ENCODE results near the gene ZNF142. TPM values are rescaled to one million over a fixed set of nuclear protein-coding genes. Genes with fewer than 3 reads are reported as not detected.

The ZNF142 gene
- polyA plus RNA-seq, 6 donors from 2014 or later: 4.8 to 24.9 (median 5.9) TPM; not detected in 1

DNA sequence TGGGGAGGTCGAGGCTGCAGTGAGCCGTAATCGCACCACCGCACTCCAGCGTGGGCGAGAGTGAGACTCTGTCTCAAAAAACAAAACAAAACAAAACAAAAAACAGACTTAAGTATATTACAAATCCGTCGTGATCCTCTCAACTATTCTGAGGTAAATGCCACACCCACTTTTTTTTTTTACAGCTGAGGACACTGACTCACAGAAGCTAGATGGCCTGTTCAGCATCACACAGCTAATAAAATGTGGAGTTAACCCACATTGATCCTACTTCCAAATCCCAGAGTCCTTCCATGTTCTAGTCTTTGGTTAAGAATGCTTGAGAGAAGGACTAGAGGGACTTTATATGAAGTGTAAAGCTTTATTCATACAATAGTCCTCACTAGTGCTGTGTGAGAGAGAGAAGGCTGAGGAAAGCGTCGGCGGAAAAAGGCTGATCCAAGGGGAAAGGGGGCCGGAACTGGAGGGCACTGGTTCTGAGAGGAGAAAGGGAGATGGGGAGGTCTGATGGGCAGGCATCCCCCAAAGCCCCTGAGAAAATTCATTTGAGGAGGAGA lies 11.8 kb upstream of the ZNF142 start:
- Mint-ChIP-seq H3K4me1 (peaks cover 19 to 28% (median 21%) of the 10 kb centered on the region in 3 donors), H3K36me3 (peaks cover 3 to 7% of the 10 kb centered on the region in 2 donors), H3K4me3 (peak overlapping the region; percentile 95 to 100 (median 99)), H3K27me3 (no peaks in the 10 kb centered on the region), H3K9me3 (no peaks in the 10 kb centered on the region), H3K27ac (peak overlapping the region; percentile 62 to 97 (median 92))
- DNase-seq (no peak), ATAC-seq (ENCODE audit: low read depth in 2 of 2) (no peak)

DNA sequence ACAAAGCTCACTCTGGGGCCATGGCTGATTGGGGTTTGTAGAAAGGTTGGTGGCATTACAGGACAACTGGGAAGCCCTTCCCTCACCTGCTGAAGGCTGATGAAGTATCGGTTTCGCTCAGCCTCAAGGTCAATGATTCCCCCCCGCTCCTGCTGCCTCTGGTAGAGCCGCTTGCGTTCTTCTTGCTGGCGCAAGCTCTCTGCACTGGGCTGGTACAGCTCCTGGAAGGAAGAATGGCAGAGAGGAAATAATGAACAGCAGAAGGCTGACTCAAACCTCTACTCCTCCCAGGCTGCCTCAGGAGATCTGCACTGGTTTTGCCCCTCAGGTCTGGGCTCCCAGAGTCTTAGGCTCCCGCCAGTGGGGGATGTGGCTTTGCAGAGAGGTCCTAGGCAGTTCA lies 5.2 kb upstream of the ZNF142 start:
- Mint-ChIP-seq H3K4me1 (peaks cover 8 to 17% (median 9%) of the 10 kb centered on the region in 3 donors), H3K4me3 (no peak overlapping the region), H3K27me3 (no peaks in the 10 kb centered on the region), H3K9me3 (no peaks in the 10 kb centered on the region), H3K27ac (peak overlapping the region in 1 of 6 donors; percentile 13), H3K36me3 (peaks cover 24 to 37% of the 10 kb centered on the region in 2 donors)
- no peak for DNase-seq
- no peak for ATAC-seq (ENCODE audit: low read depth in 2 of 2)

GRCh38 chr2:218663901-218664300 lies 4.5 kb upstream of the ZNF142 start:
- DNase-seq (no peak), ATAC-seq (ENCODE audit: low read depth in 2 of 2) (no peak)
- Mint-ChIP-seq H3K4me3 (peak overlapping the region in 1 of 8 donors; percentile 92), H3K27me3 (no peaks in the 10 kb centered on the region), H3K27ac (no peak overlapping the region), H3K36me3 (peaks cover 24 to 37% of the 10 kb centered on the region in 2 donors), H3K4me1 (peaks cover 15 to 22% (median 16%) of the 10 kb centered on the region in 3 donors), H3K9me3 (no peaks in the 10 kb centered on the region)

DNA sequence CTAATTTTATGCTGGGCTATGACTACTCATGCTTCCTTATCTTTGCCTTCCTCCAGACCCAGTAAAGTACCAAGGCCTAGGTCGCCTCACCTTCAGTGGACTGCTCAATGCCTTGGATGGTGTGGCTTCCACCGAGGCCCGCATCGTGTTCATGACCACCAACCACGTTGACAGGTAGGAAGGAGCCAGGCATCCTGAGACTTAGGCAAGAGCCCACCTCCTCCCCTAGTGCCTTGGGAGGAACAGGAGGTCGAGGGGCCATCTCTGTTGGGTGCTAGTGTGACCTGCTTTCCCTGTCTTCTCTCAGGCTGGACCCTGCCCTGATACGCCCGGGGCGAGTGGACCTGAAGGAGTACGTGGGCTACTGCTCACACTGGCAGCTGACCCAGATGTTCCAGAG lies 3.4 kb upstream of the ZNF142 start:
- Mint-ChIP-seq H3K36me3 (peaks cover 24 to 37% of the 10 kb centered on the region in 2 donors), H3K4me3 (peak overlapping the region in 2 of 8 donors; percentile 66 to 92), H3K9me3 (no peaks in the 10 kb centered on the region), H3K27ac (no peak overlapping the region), H3K27me3 (no peaks in the 10 kb centered on the region), H3K4me1 (peaks cover 26 to 29% (median 27%) of the 10 kb centered on the region in 3 donors)
- no peak for ATAC-seq (ENCODE audit: low read depth in 2 of 2)
- DNase-seq: no peak

DNA sequence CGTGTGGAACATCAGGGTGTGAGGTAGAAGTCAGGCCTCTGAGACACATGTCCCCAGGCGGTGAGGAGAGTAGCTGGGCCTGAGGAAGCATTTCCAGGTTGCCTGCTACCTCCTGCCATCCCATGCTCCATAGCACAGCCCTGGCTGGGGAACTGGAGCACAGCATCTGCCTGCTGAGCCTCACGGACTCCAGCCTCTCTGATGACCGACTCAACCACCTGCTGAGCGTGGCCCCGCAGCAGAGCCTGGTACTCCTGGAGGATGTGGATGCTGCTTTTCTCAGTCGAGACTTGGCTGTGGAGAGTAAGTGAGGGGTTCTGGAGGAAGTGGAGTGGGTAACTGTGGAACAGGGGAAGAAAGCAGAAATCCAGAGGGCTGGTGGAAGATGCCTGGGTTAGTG lies 3.0 kb upstream of the ZNF142 start:
- no peaks in the 10 kb centered on the region for H3K27me3 Mint-ChIP-seq
- DNase-seq: no peak
- no peak overlapping the region for H3K27ac Mint-ChIP-seq
- no peaks in the 10 kb centered on the region for H3K9me3 Mint-ChIP-seq
- peaks cover 29 to 33% (median 31%) of the 10 kb centered on the region in 3 donors for H3K4me1 Mint-ChIP-seq
- H3K4me3 Mint-ChIP-seq: peak overlapping the region in 2 of 8 donors; percentile 60 to 92
- ATAC-seq (ENCODE audit: low read depth in 2 of 2): no peak
- peaks cover 24 to 37% of the 10 kb centered on the region in 2 donors for H3K36me3 Mint-ChIP-seq

DNA sequence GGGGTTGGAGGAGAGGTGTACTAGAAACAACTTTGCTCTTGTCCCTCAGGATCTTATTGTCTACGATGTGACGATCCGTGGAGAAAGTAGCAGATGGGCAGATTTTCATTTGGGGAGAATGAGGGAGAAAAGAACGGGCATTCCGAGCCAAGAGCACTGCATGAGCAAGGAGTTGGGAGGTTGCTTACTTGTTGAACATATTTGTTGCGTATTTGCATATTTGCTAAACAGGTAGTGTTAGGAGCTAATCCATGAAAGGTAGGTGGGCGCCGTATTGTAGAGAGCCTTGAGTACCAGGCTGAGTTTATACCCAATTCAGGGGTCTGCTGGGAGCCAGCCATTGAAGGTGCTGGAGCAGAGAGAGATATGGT lies 550 bp upstream of the ZNF142 start:
- Mint-ChIP-seq H3K4me1 (peaks cover 35 to 37% (median 36%) of the 10 kb centered on the region in 3 donors), H3K27ac (peak overlapping the region in 5 of 6 donors; percentile 73 to 97 (median 90)), H3K4me3 (peak overlapping the region; percentile 89 to 98 (median 98)), H3K36me3 (peaks cover 11 to 20% of the 10 kb centered on the region in 2 donors), H3K27me3 (no peaks in the 10 kb centered on the region), H3K9me3 (no peaks in the 10 kb centered on the region)
- ATAC-seq (ENCODE audit: low read depth in 2 of 2) (no peak), DNase-seq (no peak)

- peaks cover 35 to 36% (median 36%) of the 10 kb centered on the region in 3 donors for H3K4me1 Mint-ChIP-seq
- peaks cover 5 to 11% of the 10 kb centered on the region in 2 donors for H3K36me3 Mint-ChIP-seq
Observed at GRCh38 chr2:218658671-218659257, 659 bp downstream of the ZNF142 start.

GRCh38 chr2:218655751-218656150 lies 3.7 kb downstream of the ZNF142 start:
- Mint-ChIP-seq H3K36me3 (no peaks in the 10 kb centered on the region), H3K4me1 (peaks cover 31 to 42% (median 36%) of the 10 kb centered on the region in 3 donors), H3K27ac (no peak overlapping the region), H3K27me3 (no peaks in the 10 kb centered on the region), H3K4me3 (no peak overlapping the region), H3K9me3 (no peaks in the 10 kb centered on the region)
- no peak for ATAC-seq (ENCODE audit: low read depth in 2 of 2)
- DNase-seq: no peak

More at GRCh38 chr2:218658671-218659257, 659 bp downstream of the ZNF142 start:
- no peaks in the 10 kb centered on the region for H3K9me3 Mint-ChIP-seq
- H3K27ac Mint-ChIP-seq: peak overlapping the region; percentile 73 to 97 (median 92)
- DNase-seq (peak; percentile 21), ATAC-seq (ENCODE audit: low read depth in 2 of 2) (peak; percentile 17 to 20)
- peak overlapping the region; percentile 89 to 98 (median 98) for H3K4me3 Mint-ChIP-seq
- H3K27me3 Mint-ChIP-seq: no peaks in the 10 kb centered on the region

GRCh38 chr2:218648787-218649100 lies 10.7 kb downstream of the ZNF142 start:
- ATAC-seq (ENCODE audit: low read depth in 2 of 2) (peak in 1 of 2 donors; percentile 3), DNase-seq (no peak)
- Mint-ChIP-seq H3K27me3 (no peaks in the 10 kb centered on the region), H3K4me1 (peaks cover 3 to 12% (median 9%) of the 10 kb centered on the region in 3 donors), H3K27ac (peak overlapping the region in 2 of 6 donors; percentile 11 to 43), H3K4me3 (no peak overlapping the region), H3K9me3 (no peaks in the 10 kb centered on the region), H3K36me3 (peaks cover 9 to 31% of the 10 kb centered on the region in 2 donors)

DNA sequence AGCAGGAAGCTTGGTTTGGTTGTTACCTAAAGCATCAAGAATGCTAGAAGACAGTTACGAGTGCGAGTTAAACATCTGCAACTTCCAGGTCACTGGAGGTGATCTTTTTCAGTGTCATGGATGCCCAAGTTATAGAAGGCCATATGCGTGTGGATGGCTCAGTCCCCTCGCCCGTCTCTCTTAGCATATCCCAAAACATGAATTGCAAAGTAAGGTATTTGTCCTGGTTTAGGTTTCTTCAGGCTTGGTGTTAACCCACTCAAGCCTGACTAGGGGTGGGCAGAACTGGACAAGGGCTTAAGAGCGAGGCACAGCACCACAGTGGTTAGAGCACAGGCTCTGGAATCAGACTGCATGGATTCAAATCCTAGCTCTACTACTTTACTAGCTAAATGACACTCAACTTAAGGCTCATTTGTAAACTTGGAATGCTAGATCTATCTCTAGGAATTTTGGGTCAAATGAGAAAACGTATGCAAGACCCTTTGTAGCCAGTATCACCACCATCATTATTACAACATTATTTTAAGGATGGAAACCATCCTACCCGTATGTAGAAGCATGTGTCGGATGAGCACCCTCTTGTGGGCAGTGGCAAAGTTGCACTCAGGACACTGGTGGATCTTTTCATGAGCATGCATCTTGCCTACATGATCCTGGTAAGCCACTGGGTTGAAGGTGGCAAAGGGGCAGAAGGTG lies 11.2 kb downstream of the ZNF142 start:
- Mint-ChIP-seq H3K36me3 (peaks cover 9 to 31% of the 10 kb centered on the region in 2 donors), H3K4me3 (no peak overlapping the region), H3K27ac (peak overlapping the region in 2 of 6 donors; percentile 11 to 43), H3K4me1 (peaks cover 3 to 12% (median 9%) of the 10 kb centered on the region in 3 donors), H3K27me3 (no peaks in the 10 kb centered on the region), H3K9me3 (no peaks in the 10 kb centered on the region)
- ATAC-seq (ENCODE audit: low read depth in 2 of 2): peak; percentile 59 to 78
- DNase-seq: peak; percentile 38

DNA sequence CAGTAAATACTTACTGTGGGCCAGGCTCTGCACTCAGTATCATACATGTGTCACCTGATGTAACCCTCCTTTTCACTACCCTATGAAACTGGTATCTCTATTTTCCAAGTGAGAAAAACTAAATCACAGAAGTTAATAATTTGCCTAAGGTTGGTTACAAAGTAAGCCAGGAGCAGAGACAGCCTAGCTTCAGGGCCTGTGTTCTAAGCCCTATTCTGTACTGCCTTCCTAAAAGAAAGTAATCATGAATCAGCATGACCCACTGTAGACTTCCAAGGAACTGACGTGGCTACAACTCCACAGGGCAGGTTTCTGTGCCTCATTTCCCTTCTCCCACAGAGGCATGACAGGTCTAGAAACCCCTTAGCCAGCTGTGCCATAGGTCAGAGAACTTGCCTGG lies 14.3 kb downstream of the ZNF142 start:
- Mint-ChIP-seq H3K27me3 (no peaks in the 10 kb centered on the region), H3K27ac (peak overlapping the region in 1 of 6 donors; percentile 88), H3K4me3 (no peak overlapping the region), H3K9me3 (no peaks in the 10 kb centered on the region), H3K4me1 (peaks cover 3 to 7% (median 7%) of the 10 kb centered on the region in 3 donors), H3K36me3 (peaks cover 9 to 26% of the 10 kb centered on the region in 2 donors)
- ATAC-seq (ENCODE audit: low read depth in 2 of 2): no peak
- no peak for DNase-seq

DNA sequence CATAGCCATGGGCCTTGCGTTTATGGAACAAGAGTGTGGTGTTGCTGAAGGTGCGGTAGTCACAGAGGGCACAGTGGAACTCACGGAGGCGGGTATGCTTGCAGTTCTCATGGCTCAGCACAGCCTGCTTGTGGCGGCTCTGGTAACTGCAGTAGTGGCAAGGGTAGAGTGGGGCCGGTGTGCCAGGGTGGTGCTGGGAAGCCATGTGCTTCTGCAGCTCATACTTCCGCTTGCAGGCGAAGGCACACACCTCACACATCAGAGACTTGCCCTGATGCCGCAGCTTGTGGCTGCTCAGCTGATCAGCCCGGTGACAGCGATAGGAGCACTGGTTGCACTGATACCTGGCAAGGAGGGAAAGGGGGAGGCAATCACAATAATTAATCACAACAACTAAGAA lies 14.7 kb downstream of the ZNF142 start:
- H3K9me3 Mint-ChIP-seq: no peaks in the 10 kb centered on the region
- no peak overlapping the region for H3K4me3 Mint-ChIP-seq
- peak overlapping the region in 2 of 6 donors; percentile 46 to 88 for H3K27ac Mint-ChIP-seq
- no peaks in the 10 kb centered on the region for H3K27me3 Mint-ChIP-seq
- no peak for ATAC-seq (ENCODE audit: low read depth in 2 of 2)
- H3K36me3 Mint-ChIP-seq: peaks cover 9 to 23% of the 10 kb centered on the region in 2 donors
- DNase-seq: no peak
- peaks cover 3 to 7% (median 7%) of the 10 kb centered on the region in 3 donors for H3K4me1 Mint-ChIP-seq

GRCh38 chr2:218643751-218644310 lies 15.6 kb downstream of the ZNF142 start:
- Mint-ChIP-seq H3K36me3 (peaks cover 9 to 22% of the 10 kb centered on the region in 2 donors), H3K4me3 (no peak overlapping the region), H3K9me3 (no peaks in the 10 kb centered on the region), H3K27ac (no peak overlapping the region), H3K27me3 (no peaks in the 10 kb centered on the region), H3K4me1 (peaks cover 3 to 7% (median 7%) of the 10 kb centered on the region in 3 donors)
- ATAC-seq (ENCODE audit: low read depth in 2 of 2) (no peak), DNase-seq (no peak)

Data from naive B cell (primary cell).